HG02678 (cell line): Measurements from ENCODE around the gene USP3.
"Not testable (repeated sequence)": the region's sequence is repeated elsewhere in the genome, so short reads cannot be mapped to it uniquely, and the experiment has no call there.

ENCODE experiments used
- ATAC-seq: cut with Tn5 transposase; IDR thresholded peaks from one replicate; pipeline ENCODE4 v1.9.1; 2021; ENCODE audit warnings: mild to moderate bottlenecking, moderate library complexity; ENCODE audit not compliant: unreplicated experiment

USP3 gene

GRCh38 chr15:63605036-63605435 lies 100.6 kb downstream of the USP3 start:
- no peak for ATAC-seq

- no peak for ATAC-seq
These were observed 101.4 kb downstream of the USP3 start for GRCh38 chr15:63605816-63606215.

GRCh38 chr15:63606308-63606707 lies 101.9 kb downstream of the USP3 start:
- ATAC-seq: no peak

- no peak for ATAC-seq
These were observed 104.6 kb downstream of the USP3 start for GRCh38 chr15:63608989-63609388.

- no peak for ATAC-seq
These were observed 105.1 kb downstream of the USP3 start for GRCh38 chr15:63609448-63609847.

- peak; percentile 78 for ATAC-seq
These were observed 105.9 kb downstream of the USP3 start for GRCh38 chr15:63610209-63610841.

- no peak for ATAC-seq
These were observed 106.8 kb downstream of the USP3 start for GRCh38 chr15:63611177-63611576.

- no peak for ATAC-seq
These were observed 107.9 kb downstream of the USP3 start for GRCh38 chr15:63612300-63612699.

GRCh38 chr15:63615935-63616334 lies 111.5 kb downstream of the USP3 start:
- ATAC-seq: no peak

GRCh38 chr15:63617147-63617546 lies 112.8 kb downstream of the USP3 start:
- not testable (repeated sequence) for ATAC-seq

- not testable (repeated sequence) for ATAC-seq
These were observed 113.2 kb downstream of the USP3 start for GRCh38 chr15:63617627-63618026.

GRCh38 chr15:63620760-63621159 lies 116.4 kb downstream of the USP3 start:
- ATAC-seq: not testable (repeated sequence)

GRCh38 chr15:63623232-63623969 lies 119.0 kb downstream of the USP3 start:
- ATAC-seq: no peak

GRCh38 chr15:63626955-63627354 lies 122.6 kb downstream of the USP3 start:
- peak; percentile 77 for ATAC-seq

GRCh38 chr15:63628123-63628822 lies 123.9 kb downstream of the USP3 start:
- no peak for ATAC-seq

- no peak for ATAC-seq
These were observed 125.8 kb downstream of the USP3 start for GRCh38 chr15:63630036-63630751.

GRCh38 chr15:63633312-63633711 lies 128.9 kb downstream of the USP3 start:
- ATAC-seq: no peak

GRCh38 chr15:63634154-63634553 lies 129.8 kb downstream of the USP3 start:
- ATAC-seq: no peak

- ATAC-seq: no peak
These were observed 132.2 kb downstream of the USP3 start for GRCh38 chr15:63636518-63637061.

- no peak for ATAC-seq
These were observed 134.4 kb downstream of the USP3 start for GRCh38 chr15:63638839-63639238.

- no peak for ATAC-seq
These were observed 135.8 kb downstream of the USP3 start for GRCh38 chr15:63640146-63640545.
